ENCODE results near the gene ITGB2.

The ITGB2 gene

GRCh38 chr21:44938772-44939531 is 18.3 kb upstream of the ITGB2 start:
- DNase-seq: no peak
- Mint-ChIP-seq H3K4me3 (peak overlapping the region; percentile 91), H3K27me3 (no peaks in the 10 kb centered on the region), H3K9me3 (no peaks in the 10 kb centered on the region), H3K36me3 (ENCODE audit: low read depth) (peaks cover 41% of the 10 kb centered on the region), H3K4me1 (ENCODE audit: low read depth) (peaks cover 41% of the 10 kb centered on the region), H3K27ac (peak overlapping the region; percentile 92)

- H3K9me3 Mint-ChIP-seq: no peaks in the 10 kb centered on the region
- no peak for DNase-seq
- peaks cover 24% of the 10 kb centered on the region for H3K4me1 Mint-ChIP-seq (ENCODE audit: low read depth)
- H3K27ac Mint-ChIP-seq: no peak overlapping the region
- H3K27me3 Mint-ChIP-seq: no peaks in the 10 kb centered on the region
- peaks cover 7% of the 10 kb centered on the region for H3K36me3 Mint-ChIP-seq (ENCODE audit: low read depth)
- H3K4me3 Mint-ChIP-seq: no peak overlapping the region
Measured at GRCh38 chr21:44935533-44935927, 14.8 kb upstream of the ITGB2 start.

GRCh38 chr21:44934797-44935532 is 14.3 kb upstream of the ITGB2 start:
- no peak for DNase-seq
- Mint-ChIP-seq H3K9me3 (no peaks in the 10 kb centered on the region), H3K27ac (no peak overlapping the region), H3K4me1 (ENCODE audit: low read depth) (peaks cover 30% of the 10 kb centered on the region), H3K4me3 (no peak overlapping the region), H3K27me3 (no peaks in the 10 kb centered on the region), H3K36me3 (ENCODE audit: low read depth) (peaks cover 3% of the 10 kb centered on the region)

GRCh38 chr21:44934276-44934675 is 13.6 kb upstream of the ITGB2 start:
- H3K4me3 Mint-ChIP-seq: no peak overlapping the region
- peaks cover 36% of the 10 kb centered on the region for H3K4me1 Mint-ChIP-seq (ENCODE audit: low read depth)
- no peak overlapping the region for H3K27ac Mint-ChIP-seq
- peaks cover 3% of the 10 kb centered on the region for H3K36me3 Mint-ChIP-seq (ENCODE audit: low read depth)
- no peak for DNase-seq
- H3K9me3 Mint-ChIP-seq: no peaks in the 10 kb centered on the region
- H3K27me3 Mint-ChIP-seq: no peaks in the 10 kb centered on the region

- H3K27ac Mint-ChIP-seq: no peak overlapping the region
- H3K4me1 Mint-ChIP-seq (ENCODE audit: low read depth): peaks cover 36% of the 10 kb centered on the region
Measured at GRCh38 chr21:44933918-44934260, 13.2 kb upstream of the ITGB2 start.

GRCh38 chr21:44933199-44933917 is 12.7 kb upstream of the ITGB2 start:
- H3K4me1 Mint-ChIP-seq (ENCODE audit: low read depth): peaks cover 35% of the 10 kb centered on the region
- no peak for DNase-seq
- peak overlapping the region; percentile 8 for H3K4me3 Mint-ChIP-seq
- no peaks in the 10 kb centered on the region for H3K36me3 Mint-ChIP-seq (ENCODE audit: low read depth)
- H3K9me3 Mint-ChIP-seq: no peaks in the 10 kb centered on the region
- H3K27ac Mint-ChIP-seq: no peak overlapping the region
- H3K27me3 Mint-ChIP-seq: no peaks in the 10 kb centered on the region

More at GRCh38 chr21:44933918-44934260, 13.2 kb upstream of the ITGB2 start:
- DNase-seq: no peak
- no peaks in the 10 kb centered on the region for H3K27me3 Mint-ChIP-seq
- no peaks in the 10 kb centered on the region for H3K9me3 Mint-ChIP-seq
- no peak overlapping the region for H3K4me3 Mint-ChIP-seq
- H3K36me3 Mint-ChIP-seq (ENCODE audit: low read depth): no peaks in the 10 kb centered on the region

- peaks cover 40% of the 10 kb centered on the region for H3K4me1 Mint-ChIP-seq (ENCODE audit: low read depth)
Measured at GRCh38 chr21:44932408-44933181, 11.9 kb upstream of the ITGB2 start.

GRCh38 chr21:44931501-44932407 is 11.1 kb upstream of the ITGB2 start:
- Mint-ChIP-seq H3K9me3 (no peaks in the 10 kb centered on the region), H3K27ac (peak overlapping the region; percentile 87), H3K36me3 (ENCODE audit: low read depth) (no peaks in the 10 kb centered on the region), H3K4me3 (peak overlapping the region; percentile 77), H3K4me1 (ENCODE audit: low read depth) (peaks cover 48% of the 10 kb centered on the region), H3K27me3 (no peaks in the 10 kb centered on the region)
- peak; percentile 65 for DNase-seq

More at GRCh38 chr21:44932408-44933181, 11.9 kb upstream of the ITGB2 start:
- Mint-ChIP-seq H3K27me3 (no peaks in the 10 kb centered on the region), H3K9me3 (no peaks in the 10 kb centered on the region), H3K27ac (peak overlapping the region; percentile 33), H3K4me3 (peak overlapping the region; percentile 67), H3K36me3 (ENCODE audit: low read depth) (no peaks in the 10 kb centered on the region)
- peak; percentile 87 for DNase-seq

GRCh38 chr21:44931137-44931500 is 10.4 kb upstream of the ITGB2 start:
- Mint-ChIP-seq H3K4me1 (ENCODE audit: low read depth) (peaks cover 54% of the 10 kb centered on the region), H3K27ac (peak overlapping the region; percentile 87), H3K27me3 (no peaks in the 10 kb centered on the region), H3K36me3 (ENCODE audit: low read depth) (no peaks in the 10 kb centered on the region), H3K4me3 (peak overlapping the region; percentile 77), H3K9me3 (no peaks in the 10 kb centered on the region)
- no peak for DNase-seq

GRCh38 chr21:44930543-44930981 is 9.9 kb upstream of the ITGB2 start:
- Mint-ChIP-seq H3K27me3 (no peaks in the 10 kb centered on the region), H3K4me1 (ENCODE audit: low read depth) (peaks cover 57% of the 10 kb centered on the region), H3K4me3 (peak overlapping the region; percentile 77), H3K27ac (peak overlapping the region; percentile 76), H3K36me3 (ENCODE audit: low read depth) (no peaks in the 10 kb centered on the region), H3K9me3 (no peaks in the 10 kb centered on the region)
- peak; percentile 71 for DNase-seq

- Mint-ChIP-seq H3K9me3 (no peaks in the 10 kb centered on the region), H3K4me1 (ENCODE audit: low read depth) (peaks cover 63% of the 10 kb centered on the region), H3K4me3 (peak overlapping the region; percentile 33), H3K27me3 (no peaks in the 10 kb centered on the region), H3K27ac (peak overlapping the region; percentile 83), H3K36me3 (ENCODE audit: low read depth) (no peaks in the 10 kb centered on the region)
- no peak for DNase-seq
Measured at GRCh38 chr21:44929799-44930542, 9.3 kb upstream of the ITGB2 start.

GRCh38 chr21:44929242-44929798 is 8.6 kb upstream of the ITGB2 start:
- no peak for DNase-seq
- peak overlapping the region; percentile 51 for H3K4me3 Mint-ChIP-seq
- peak overlapping the region; percentile 83 for H3K27ac Mint-ChIP-seq
- H3K9me3 Mint-ChIP-seq: no peaks in the 10 kb centered on the region
- no peaks in the 10 kb centered on the region for H3K36me3 Mint-ChIP-seq (ENCODE audit: low read depth)
- H3K27me3 Mint-ChIP-seq: no peaks in the 10 kb centered on the region
- peaks cover 69% of the 10 kb centered on the region for H3K4me1 Mint-ChIP-seq (ENCODE audit: low read depth)

Measured in activated T-cell treated with anti-CD3 and anti-CD28 coated beads, Interleukin-2, amount 50 U/mL, for 24 hours (primary cell).